Lower leg skin (tissue), 4 donors: Measurements from ENCODE around the gene BIRC3. TPM values are rescaled to one million over a fixed set of nuclear protein-coding genes. Genes with fewer than 3 reads are reported as not detected.

Source experiments
- total RNA-seq, 4 donors: library from RNA; depleted of rRNA; stranded (reverse); fragments of >200 nt; gene quantifications; one replicate each; pipeline ENCODE4 v1.1.0, GENCODE V29; 2016

Gene BIRC3
- total RNA-seq, 4 donors from 2014 or later = 10.1 to 17.6 (median 10.8) TPM

Other genes starting within 250 kb of the BIRC3 start
- 100 to 1,000 TPM; 164 to 241 (median 211) TPM for gene YAP1, start 207.0 kb upstream of the BIRC3 start, total RNA-seq
- gene BIRC2, start 29.7 kb downstream of the BIRC3 start, total RNA-seq = 10 to 100 TPM; 39.3 to 49.3 (median 42.5) TPM
- gene TMEM123, start 135.3 kb downstream of the BIRC3 start, total RNA-seq = 100 to 1,000 TPM; 158 to 250 (median 206) TPM
- gene MMP7, start 213.3 kb downstream of the BIRC3 start, total RNA-seq = 100 to 1,000 TPM in 2 of 4 donors, 10 to 100 TPM in 2; 15.9 to 195 (median 95.8) TPM